SK-N-MC (cell line): ENCODE results near the gene PITPNC1.

Source experiments
- EZH2 ChIP-seq: fragments of 200-600 bp; sonication (generic); IDR thresholded peaks from one replicate; pipeline ENCODE4 v1.6.1; 2017; ENCODE audit warnings: antibody characterized with exemption
- FOXP2 ChIP-seq: optimal IDR thresholded peaks from 2 replicates; pipeline ENCODE3; 2011; ENCODE audit warnings: mild to moderate bottlenecking, moderate library complexity; ENCODE audit not compliant: insufficient read depth; ENCODE audit errors: extremely low read length, control extremely low read depth
- POLR2AphosphoS5 ChIP-seq: IDR thresholded peaks from 2 replicates; pipeline ENCODE4 v1.6.1; 2012; ENCODE audit warnings: mild to moderate bottlenecking, low read depth, low read length, borderline replicate concordance

- TF ChIP-seq FOXP2, result no peak
- no peak for TF ChIP-seq POLR2AphosphoS5
- no peak for TF ChIP-seq EZH2
Observed at GRCh38 chr17:67563692-67564228, 186.7 kb downstream of the PITPNC1 start.
